Activated T-helper 1 cell treated with anti-CD3 and anti-CD28 coated beads, Interleukin-2, amount 50 U/mL, for 16 hours (primary cell): ENCODE data around the gene PCDH10.

Source experiments
- DNase-seq, 2 donors: peaks; one replicate each; pipeline ENCODE4 v3.0.0-alpha.2; 2020; ENCODE audit warnings: low read depth in 1 of 2, low spot score in 1 of 2

Gene PCDH10

GRCh38 chr4:133148690-133149363 lies at the start of gene PCDH10:
PCDH10 (plus strand) TSS chr4:133149294; CDS start chr4:133150141, 847 bp downstream.
- no peak for DNase-seq

DNA sequence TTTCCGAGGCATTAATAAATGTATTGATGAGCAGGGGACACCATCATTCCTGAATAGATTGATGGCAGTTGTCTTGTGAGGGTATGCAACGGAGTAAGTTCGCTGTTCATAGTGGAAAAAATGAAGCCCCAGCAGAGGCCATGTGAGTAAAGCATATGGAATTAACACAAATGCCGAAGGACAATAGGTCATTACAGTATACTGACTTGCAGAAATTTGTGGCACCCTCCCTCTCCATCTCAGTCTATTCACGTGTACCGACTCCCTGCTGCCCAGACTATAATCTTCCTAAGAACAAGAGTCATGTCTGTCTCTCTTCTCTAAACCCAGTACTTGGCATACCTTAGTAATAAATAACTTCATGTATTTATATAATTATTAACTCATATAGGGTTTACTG lies 47.1 kb upstream of the PCDH10 start:
- DNase-seq = no peak

DNA sequence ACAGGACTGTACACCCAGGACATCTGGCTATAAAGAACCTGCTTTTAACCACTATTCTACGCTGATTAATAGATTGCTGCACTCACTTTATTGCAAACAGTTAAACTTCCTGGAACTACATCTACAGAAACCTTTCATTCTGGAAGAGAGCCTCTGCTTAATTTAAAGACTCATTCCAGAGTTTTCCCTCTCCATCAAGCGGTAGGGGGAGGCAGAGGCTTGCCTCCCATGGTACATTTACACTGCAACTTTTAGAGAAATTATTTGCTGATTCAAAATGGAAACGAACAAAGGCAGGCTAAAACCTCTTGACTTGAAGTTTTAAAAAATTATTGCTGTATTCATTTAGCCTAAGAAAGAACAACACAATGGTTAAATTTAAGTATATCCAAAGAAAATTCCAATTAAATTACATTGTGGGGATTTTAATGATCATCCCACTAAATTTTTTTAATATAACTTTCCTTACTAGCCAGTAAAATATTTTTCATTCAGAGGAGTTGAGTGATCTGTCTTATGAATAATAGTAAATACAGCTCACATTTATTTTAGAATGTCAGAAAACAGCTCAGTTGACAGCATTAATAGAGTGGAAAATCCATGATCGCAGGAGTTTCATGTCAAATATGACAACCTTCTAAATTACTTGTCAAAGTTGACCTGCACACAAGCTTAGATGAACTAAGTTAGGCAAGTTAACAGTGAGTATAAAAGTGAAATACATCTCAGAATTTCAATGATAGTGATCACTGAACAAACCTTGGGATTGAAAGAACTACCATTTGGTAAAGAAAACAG lies 46.3 kb upstream of the PCDH10 start:
- no peak for DNase-seq

DNA sequence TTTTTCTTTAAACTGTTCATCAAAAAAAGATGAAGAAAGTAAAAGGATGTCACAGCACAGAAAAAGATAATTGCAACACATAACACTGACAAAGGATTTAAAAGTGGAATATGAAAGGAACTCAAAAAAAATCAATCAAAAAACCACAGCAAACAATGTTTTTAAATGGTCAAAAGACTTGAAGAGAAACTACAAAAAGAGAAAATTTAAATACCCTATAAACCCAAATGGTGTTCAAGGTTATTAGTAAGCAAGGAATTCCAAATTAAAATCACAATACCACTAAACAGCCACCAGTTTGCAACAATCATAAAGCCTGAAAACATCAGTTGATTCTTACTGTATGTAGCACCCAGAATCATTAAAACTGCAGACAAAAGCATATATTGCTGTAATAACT lies 36.5 kb upstream of the PCDH10 start:
- DNase-seq = no peak

DNA sequence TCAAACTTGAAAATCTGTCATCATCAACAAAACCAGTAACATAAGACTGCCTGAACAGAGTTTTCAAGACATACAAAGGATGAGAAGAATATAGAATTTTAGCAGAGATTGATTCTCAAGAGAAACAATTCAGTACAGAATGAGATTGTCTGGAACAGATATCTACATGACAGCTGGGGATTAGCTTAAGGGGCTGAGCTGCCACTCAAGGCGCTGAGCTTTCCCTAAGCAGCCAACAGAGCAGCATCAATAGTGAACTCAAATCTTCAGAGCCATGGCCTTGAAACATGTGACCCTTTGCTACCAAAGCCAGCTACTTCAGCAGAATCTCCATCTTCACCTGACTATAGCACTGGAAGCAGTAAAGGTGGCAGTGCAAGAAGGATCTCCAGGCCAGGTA lies 24.3 kb upstream of the PCDH10 start:
- DNase-seq = no peak

DNA sequence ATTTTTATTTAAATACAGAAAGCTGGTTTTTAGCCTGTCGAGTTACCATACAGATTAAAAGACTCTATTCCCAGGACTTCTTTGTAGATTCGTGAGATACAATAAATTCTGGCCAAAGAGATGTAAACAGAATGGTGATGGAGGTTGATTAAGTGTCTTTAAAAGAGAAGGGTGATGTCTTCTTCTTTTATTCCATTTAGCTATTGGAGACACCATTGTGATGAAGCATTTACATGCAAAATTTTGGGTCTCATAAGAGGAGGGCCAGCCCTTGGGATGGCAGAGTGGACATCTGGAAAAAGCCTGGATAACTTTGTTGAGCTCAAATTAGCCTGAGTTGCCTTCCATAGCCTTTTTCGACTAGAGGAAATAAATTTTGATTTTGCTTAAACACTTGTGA lies 21.6 kb upstream of the PCDH10 start:
- no peak for DNase-seq

DNA sequence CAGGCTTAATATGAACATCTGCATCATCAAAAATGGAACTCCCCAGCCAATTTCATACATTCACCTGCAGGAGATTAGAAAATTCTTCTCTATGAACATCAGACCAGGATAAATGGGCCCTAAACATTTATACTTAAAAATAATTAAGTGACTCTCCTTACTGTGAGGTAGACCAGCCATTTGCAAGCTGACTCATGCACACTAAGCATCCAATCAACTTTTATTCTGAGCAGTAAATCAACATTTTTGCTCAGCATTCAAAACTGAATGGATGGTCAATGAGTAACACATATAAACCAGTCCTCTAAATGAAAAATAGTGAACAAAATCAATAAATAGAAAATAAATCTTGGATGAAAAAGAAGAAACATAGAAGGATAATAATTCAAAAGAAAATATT lies 19.9 kb upstream of the PCDH10 start:
- DNase-seq = no peak

DNA sequence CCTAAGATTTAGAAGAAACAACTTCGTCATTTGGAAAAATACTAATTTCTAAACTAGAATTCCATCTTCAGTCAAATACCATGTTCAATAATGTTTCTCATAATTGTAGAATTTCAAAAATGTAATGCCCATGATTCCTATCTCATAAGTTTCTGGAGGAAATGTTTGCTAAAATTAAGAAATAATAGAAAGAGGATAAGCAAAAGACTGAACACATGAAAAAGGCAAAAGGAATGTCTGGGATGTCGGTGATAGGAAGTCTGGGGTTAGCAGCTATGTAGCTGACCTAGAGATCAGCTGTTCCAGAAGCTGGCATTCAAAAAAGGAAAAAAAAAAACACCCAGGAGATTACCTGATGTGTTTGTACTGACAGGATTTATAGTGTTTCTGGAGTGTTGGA lies 18.9 kb upstream of the PCDH10 start:
- DNase-seq = no peak

DNA sequence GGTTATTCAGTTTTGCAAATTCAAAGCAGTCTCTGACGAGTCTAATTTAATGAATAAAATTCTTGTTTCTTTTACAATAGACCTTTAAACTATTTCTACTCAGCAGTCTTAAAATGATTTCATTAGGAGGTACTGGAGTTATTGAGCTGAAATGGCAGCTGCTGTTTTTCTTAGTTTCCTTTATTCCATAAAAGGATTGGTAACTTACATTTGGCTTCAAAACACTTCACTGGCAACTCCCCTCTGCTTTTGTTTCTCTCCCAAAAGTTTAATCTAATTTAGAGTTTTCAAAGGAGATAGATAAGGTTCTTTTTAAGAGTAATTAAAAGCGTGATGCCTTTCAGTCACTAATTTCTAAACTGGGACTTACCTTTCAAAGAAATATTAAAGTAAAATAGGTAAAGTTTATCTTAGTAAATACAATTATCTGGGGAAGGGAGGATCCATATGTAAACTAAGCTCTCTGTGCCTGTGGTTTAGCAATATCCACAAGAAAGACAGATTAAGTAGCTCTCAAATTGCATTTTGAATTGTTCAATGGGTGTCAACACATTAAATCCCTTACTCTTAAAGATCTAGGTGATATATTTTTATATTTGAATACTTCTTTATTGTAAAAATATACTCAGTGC lies 17.1 kb upstream of the PCDH10 start:
- no peak for DNase-seq

DNA sequence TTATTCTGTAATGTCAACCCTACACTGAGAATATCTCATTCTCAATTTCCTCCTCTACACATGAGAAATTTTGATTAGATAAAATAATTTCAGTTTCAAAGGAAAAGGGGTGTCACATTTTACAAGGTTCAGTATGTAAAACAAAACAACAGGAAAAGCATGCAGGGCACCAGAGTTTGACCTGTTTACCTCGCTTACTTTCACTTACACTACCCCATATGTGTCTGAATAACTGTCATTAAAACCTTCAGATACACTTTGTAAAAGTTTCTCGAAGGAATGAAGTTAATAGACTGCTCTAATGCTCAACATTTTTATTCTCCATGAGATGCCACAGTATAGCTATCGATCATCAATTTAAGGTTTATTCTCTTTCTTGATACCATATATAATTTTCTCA lies 12.3 kb upstream of the PCDH10 start:
- DNase-seq = no peak

DNA sequence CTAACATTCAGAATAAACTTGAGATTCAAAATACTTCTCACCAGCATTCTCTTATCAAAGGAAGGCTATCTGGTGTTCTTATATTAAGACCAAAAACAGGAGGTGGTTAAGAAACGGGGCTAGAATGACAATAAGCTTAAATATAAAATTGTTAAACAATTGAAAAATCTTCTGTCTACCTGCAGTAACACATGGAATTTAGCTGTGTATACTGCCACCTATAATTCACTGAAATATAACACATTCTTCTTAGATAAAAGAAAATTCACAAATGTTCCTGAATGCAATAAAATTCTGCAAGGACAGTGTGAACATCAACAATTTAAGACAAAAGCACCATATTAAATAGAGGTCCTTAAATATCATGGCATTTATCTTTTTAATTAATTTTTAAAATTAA lies 11.5 kb upstream of the PCDH10 start:
- no peak for DNase-seq

DNA sequence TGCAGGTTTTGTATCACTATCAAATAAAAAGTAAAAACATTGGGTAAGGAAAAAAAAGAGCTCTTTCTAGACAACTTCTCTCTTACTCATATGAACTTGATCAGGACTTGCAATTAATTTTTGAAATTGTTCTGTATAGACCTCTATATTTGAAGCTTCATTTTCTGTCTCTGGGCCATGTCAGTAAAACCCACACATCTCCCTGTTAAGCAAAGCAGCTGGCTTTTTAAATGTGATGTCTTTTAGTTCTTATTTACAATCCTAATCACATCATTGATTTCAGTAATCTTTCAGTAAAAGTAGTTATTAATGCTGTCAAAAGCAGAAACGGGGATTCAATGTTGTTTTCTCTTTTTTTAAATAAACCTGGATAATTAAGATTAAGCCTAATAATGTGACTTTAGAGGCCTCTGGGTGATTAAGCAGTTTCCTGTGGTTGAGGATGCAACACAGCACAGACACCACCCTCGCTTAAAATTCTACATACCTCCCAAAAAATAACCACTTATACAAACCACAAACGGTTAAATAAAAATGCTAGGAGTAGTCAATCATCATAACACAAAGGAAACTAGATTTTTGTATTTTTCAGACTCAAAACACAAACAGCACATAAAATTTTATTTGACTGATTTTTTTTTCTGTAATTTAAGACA lies 5.2 kb upstream of the PCDH10 start:
- no peak for DNase-seq

DNA sequence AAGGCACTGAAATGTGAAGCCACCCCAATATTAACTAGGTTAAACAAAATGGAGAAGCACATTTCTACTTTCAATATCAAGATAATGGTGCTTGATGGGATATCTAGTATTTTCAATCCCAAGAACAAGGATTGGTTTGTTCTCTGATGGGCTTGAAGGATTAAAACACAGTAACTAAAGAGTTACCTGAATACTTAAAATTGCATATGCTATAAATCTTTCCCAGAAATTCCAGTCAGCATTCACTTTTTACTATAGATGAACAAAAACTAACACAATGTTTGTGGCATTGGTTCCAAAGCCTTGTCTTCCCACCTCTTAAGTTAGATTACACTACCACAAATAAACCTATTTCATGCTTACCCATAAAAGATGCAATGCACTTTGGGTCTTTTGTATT lies 3.9 kb upstream of the PCDH10 start:
- no peak for DNase-seq

GRCh38 chr4:133145758-133146573 lies 3.1 kb upstream of the PCDH10 start:
- DNase-seq = no peak

GRCh38 chr4:133146574-133147241 lies 2.4 kb upstream of the PCDH10 start:
- no peak for DNase-seq

DNA sequence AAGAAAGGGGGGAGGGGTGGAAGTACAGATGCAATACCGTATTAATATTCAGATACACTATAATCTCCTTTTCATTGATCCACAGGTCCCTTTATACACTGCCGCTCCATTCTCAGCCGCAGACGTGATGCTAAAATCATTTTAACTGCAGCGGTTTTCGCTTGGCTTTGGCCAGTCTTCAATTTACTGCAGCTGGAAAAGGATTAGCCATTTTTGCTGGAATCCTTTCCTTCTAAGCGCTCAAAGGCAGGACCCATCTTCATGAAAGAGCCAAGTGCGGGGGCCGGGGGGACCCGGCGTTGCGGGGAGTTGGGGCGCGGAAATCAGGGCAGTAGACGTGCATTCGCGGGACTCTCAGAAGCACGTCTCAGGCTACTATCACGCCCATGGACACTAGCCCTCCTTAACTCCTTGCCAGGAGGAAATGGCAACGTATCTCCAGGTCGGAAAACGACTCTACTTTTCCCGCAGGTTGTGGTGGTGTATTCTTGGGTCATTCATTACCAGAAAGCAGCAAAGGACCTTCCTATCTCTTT lies 1.7 kb upstream of the PCDH10 start:
- DNase-seq = no peak

GRCh38 chr4:133147921-133148689 lies 989 bp upstream of the PCDH10 start:
- DNase-seq = no peak

DNA sequence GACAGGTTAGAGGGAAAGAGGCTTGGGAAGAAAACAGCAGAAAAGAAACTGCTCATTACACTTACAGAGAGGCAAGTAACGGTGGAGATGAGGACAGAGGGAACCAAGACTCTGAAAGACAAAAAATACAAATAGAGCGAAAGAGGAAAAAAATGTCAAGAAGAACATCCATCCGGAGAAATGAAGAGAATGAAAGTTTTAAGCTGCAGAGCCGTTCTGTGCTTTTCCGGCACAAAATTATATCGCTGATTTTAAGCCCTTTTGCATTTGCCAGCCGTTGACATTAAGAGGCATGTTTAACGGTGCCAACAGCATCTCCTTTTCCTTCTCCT lies 236 bp downstream of the PCDH10 start:
- DNase-seq = no peak

DNA sequence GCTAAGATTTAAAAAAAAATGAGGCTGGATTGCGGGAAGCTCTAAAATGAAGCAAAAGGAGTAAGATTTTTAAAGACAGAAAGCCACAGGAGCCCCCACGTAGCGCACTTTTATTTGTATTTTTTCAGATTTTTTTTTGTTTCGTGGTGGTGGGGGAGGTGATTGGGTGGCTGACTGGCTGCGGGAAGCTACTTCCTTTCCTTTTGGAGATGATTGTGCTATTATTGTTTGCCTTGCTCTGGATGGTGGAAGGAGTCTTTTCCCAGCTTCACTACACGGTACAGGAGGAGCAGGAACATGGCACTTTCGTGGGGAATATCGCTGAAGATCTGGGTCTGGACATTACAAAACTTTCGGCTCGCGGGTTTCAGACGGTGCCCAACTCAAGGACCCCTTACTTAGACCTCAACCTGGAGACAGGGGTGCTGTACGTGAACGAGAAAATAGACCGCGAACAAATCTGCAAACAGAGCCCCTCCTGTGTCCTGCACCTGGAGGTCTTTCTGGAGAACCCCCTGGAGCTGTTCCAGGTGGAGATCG lies 908 bp downstream of the PCDH10 start:
- DNase-seq = no peak
